CD4-positive, alpha-beta T cell treated with Interleukin-2 at 100 ng/mL for 4 hours (primary cell): Measurements from ENCODE around the gene TMEM220.
A peak's percentile ranks its signal among the peaks of the same experiment; 100 is the strongest.
"Not testable (repeated sequence)": the region's sequence is repeated elsewhere in the genome, so short reads cannot be mapped to it uniquely, and the experiment has no call there.

ENCODE experiments used
- DNase-seq: peaks from one replicate; pipeline ENCODE4 v3.0.0-alpha.2; 2020; ENCODE audit warnings: low spot score

TMEM220 gene

DNA sequence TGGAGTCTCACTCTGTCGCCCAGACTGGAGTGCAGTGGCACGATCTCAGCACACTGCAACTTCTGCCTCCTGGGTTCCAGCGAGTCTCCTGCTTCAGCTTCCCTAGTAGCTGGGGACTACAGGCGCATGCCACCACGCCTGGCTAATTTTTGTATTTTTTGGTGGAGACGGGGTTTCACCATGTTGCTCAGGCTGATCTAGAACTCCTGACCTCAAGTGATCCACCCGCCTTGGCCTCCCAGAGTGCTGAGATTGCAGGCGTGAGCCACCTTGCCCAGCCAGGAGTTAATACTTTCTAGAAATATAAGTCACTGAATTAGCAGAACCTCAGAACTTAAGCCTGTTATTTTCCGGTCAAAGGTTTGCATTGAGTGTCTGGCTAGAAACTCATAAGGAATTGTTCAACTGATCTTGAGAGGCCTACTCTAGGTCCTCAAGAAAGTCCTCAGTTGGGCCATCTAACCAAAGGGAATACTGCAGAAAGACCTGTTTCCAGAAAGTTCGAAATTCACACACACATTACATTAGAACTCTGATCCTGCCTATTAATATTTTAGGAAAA, 1.4 kb downstream of the TMEM220 start:
- DNase-seq = no peak

DNA sequence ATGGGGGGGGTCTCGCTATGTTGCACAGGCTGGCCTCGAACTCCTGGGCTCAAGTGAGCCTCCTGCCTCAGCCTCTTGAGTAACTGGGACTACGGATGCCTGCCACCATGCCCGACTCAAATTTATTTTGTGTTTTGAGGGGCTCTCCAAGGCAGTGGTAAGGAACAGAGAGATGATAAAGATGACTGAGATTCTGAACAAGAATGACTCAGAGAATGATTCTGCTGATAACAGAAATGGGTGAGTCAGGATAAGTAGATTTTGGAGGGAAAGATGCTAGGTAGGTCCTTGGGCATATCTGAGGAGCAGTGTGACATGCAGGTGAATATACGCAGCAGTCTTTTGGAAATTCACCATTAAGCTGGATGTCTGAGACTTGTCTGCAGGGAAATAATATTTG, 2.6 kb downstream of the TMEM220 start:
- no peak for DNase-seq

DNA sequence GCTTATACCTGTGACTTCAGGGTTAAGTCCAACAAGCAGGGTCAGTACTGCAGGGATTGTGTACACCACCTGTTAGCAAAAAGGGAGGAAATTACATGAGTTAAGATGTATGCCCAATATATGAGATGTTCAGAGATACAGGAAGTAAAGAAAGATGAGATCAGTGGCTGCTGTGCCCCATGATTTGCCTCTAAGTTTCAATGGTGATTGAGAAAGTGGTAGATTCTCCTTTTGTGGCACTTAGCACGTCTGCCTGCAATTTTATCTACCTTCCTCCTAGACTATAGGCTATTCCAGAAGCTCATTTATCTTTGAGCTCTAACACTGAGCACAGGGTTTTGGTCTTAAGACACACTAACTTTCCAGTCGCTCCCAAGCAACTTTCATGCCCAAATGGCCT, 3.6 kb downstream of the TMEM220 start:
- no peak for DNase-seq

DNA sequence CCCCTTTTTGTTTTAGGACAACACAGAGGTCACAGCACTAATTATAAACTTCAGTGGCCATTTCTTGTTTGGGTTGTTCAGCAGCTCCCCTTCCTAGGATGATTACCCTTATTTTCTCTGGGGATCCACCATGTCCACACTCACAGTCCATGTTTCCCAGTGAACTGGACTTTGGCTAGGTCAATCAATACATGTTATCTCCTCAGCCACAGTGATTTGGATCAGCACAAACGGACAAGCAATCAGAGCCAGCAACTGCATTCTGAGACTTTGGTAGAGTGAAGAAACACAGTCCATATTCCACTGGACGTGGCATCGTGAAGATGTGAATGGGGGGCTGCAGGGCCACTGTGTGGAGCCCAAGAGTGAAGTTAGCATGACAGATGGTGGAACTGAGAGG, 4.6 kb downstream of the TMEM220 start:
- DNase-seq = no peak

DNA sequence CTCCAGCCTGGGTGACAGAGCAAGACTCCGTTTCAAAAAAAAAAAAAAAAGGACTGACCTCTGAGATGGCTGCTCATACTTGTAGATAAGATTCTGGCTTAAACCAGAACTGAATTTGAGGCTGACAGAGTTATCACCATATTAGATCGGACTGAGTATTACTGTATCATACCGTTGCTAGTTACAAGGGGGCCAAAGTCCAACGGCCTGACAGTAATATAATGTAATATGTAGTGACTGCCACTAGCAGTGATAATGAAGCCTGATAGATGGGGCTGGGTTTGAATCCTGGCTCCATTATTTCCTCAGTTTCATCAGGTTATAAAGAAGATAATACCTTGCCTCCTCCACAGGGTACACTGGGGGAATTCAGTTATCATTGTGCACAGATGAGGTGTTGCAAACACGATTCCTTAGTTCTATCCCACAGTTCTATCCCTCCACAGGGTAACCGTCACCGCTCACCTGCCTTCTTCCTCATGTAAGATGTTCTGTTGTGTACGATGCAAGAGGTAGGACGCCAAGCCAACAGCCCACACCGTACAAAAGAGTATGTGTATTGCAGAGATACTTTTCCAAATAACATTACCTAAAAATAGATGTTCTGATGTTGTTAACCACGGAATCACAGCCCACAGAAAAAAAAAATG, 5.2 kb downstream of the TMEM220 start:
- no peak for DNase-seq

DNA sequence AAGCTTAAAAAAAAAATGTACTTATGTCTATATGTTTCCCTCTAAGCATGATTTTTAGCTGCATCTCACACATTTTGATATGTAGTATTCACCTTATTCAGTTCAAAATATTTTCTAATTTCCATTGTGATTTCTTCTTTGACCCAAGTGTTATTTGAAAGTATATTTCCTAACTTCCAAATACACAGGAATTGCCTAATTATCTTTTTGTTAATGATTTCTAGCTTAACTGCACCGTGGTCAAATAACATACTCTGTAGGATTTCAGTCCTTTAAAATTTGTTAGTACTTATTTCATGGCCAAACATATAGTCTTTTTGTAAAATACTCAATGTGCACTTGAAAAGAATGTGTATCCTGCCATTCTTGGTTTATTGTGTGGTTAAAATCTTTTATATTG, 11.3 kb downstream of the TMEM220 start:
- DNase-seq = no peak

DNA sequence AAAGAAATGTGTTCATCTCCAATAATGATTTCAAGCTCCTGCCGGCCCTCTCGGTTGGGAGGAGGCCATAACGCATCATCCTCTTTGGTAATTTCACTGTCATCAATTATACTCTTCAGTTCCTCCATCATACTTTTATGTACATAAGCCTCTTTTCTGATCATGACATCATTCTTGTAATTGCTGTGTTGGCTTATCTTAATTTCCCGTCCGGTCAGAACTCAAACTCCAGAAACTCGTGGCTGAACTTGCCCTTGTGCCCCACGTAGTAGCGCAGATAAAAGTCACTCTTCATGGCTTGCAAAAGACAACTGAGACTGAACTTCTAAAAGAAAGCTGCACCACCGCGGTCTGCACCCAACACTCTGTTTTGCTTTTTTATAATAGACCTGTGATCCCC, 13.6 kb downstream of the TMEM220 start:
- no peak for DNase-seq

DNA sequence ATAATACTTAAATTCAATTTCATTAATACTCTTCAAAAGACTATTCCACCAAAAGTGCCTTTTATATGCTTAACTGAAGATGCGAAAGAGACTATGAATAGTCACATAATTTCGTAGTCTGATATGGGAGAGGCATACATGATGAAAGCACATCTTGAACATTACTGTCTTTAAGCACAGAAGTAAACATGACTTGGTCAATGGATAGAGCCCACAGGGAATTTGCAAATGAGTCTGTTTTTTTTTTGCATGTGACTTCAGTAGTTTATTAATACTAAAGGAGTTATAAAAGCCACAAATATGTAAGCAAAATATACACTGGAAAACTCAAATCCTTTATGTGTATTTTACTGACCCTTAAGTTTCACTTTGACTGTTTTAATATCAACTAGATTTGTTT, 16.5 kb downstream of the TMEM220 start:
- DNase-seq = no peak

DNA sequence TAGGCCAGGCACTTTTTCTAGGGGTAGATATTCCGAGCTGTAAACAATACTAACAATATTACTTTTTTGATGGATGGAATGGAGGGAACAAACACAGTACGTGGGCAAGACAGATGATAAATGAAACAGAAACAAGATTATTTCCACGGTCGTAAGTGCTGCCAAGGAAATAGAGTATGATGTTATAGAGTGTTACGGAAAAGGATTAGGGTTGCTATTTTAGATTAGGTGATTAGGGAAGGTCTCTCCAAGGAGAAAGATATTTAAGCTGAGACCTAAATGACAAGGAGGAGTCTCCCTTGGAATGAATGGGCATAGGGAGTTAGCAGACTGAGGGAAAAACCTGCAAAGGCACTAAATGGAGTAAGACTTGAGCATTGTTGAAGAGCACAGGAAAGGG, 24.1 kb downstream of the TMEM220 start:
- no peak for DNase-seq

DNA sequence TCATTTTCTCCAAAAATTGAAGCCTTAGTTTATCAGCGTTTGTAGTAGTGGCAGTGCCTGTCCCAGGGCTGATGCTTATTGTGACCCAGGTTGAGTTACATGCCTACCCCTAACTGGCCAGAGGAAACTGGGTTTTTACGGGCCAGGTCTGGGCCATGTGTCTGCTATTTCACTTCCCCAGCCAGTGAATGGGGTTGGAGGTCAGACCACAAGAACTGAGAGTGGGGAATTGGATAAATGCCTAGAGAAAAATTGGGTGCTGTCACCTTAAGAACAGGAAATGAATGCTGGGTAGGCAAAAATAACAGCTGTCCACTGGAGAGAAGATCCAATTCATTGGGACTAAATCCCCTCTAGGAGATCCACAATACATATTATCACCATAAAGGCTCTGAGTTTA, 27.2 kb downstream of the TMEM220 start:
- DNase-seq = no peak

DNA sequence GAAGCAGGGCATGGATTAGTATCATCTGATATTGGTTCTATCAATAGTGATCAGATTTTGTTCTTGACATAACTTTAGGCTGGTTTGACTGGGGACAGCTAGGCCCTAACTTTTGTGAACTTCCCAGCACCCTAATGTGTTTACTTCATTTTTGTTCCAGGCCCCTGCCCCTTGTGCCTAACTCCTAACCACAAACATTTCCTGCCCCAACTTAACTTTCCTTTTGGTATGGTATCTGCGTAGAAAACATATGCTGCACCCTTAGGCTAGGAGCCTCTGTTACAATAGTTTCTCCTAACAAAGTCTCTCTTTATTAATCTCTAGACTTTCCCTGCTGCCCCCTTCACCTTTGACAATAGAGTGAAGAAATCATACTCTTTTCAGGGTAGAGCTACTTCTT, 30.0 kb downstream of the TMEM220 start:
- DNase-seq = peak; percentile 43

DNA sequence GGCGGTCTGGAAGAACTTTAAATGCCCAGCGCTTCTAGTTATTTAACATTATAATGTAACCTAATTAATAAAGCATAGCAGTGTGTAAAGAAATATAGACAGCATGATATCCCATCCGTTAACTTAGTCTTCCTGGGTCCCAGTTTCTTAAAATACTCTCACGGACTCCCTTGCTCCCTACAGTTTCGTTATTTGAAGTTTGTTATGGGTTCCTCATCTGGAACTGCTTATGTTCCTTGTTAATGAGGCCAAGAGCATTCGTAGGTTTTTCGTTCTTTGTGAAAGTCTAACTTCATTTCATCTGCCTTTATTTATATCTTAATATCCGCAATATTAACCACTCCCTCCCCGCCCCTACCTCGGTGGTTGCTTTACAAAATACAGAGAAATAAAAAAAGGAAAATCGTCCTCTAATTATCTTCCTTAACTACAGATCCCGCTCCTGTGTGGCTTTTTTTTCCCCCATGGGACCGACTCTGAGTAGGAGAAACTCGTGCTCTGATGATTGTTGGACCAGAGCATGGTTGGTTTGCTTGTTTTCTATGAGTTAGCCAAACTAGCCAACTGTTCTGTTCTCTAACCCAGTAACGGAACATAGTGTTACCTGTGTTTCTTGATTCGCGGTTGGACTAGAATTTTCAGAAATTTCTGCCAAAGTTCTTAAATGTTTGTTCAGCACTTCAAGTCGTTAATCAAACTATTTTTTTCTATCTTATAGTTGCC, 31.6 kb downstream of the TMEM220 start:
- DNase-seq = no peak

DNA sequence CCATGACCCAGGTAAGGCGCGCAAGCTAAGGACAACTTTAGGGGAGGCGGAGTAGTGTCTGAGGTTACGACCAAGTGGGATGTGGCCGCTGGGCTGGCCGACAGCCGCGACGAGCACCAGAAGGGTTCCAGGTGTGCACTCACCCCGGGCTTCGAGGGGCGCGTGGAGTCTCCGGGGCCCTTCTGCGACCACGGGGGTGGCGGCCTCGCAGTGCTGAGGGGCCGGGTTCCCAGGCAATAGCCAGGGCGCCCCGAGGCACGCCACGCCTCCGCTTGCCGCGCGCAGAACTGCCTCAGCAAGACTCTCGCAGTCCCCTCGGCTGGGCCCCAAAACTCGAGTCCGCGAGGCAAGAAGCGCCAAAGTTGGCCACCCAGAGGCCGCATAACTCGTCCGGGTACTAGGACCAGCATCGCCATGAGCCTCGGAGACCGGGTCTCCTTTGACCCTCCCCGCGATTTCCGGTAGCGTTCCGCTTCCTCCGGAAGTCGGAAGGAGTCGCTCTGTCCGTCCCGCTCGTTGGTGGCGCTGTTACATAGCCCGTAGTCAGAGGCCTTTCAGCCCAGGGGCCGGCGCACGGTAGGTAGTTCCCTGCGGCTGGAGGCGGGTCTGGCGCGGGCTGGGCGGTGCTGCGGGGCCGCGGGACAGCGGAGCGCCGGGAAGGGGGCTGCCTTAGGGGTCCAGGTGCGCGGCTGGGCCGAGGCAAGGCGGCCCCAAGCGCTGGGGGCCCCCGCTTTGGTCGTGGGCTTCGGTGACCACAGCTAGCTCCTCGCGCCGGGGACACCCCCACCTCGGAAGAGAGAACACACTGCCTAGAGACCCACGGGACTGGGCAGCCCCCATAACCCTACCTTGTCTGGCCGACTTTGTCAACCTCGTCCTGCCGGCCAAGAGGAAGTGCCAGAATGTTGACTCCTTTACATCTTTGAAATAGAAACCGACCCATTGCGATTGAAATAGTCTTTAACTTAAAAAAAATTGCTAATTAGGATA, 32.4 kb downstream of the TMEM220 start, which contains the start of the genes ADPRM and SCO1:
Gene ADPRM, plus strand, starts transcription at position 503 of the 990 bp plus-strand sequence. CDS start 7,333 bp downstream, outside the sequence.
Gene SCO1, minus strand, starts transcription at position 442 of the 990 bp plus-strand sequence. Its CDS starts 26 bp downstream, at position 416.
- peak; percentile 90 for DNase-seq

DNA sequence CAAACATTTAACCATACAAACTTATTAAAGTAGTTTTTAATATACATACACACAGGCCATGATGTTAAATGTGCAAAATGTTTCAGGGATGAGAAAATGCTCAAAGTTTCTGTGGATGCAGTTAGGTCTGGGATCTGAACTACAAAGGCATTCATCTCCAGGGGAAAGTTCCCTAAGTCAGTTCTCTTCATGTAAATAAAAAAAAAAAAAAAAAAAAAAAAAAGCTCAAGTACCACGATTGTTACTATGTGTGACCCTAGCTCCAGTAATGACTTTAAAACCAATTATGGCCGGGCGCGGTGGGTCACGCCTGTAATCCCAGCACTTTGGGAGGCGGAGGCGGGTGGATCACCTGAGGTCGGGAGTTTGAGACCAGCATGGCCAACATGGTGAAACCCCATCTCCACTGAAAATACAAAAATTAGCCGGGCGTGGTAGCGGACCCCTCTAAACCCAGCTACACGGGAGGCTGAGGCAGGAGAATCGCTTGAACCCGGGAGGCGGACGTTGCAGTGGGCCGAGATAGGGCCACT, 33.9 kb downstream of the TMEM220 start:
- not testable (repeated sequence) for DNase-seq

DNA sequence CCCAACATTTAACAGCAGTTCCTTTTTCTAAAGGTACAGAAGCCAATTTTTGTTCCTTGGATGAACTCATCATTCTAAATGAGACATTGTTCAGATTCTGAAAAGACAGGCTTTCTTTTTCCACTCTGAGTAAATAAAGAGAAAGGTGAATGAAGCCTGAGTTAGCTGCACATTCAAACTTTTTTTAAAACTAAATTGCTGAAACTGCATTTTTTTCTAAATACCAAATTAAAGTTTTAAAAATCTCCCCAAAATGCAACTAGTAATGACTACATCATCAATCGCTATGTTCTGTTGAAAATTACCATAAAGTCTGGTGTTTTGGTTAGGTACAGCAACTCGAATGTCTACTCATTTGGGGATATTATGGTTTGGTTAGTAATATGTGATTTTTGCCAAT, 42.3 kb downstream of the TMEM220 start:
- no peak for DNase-seq

DNA sequence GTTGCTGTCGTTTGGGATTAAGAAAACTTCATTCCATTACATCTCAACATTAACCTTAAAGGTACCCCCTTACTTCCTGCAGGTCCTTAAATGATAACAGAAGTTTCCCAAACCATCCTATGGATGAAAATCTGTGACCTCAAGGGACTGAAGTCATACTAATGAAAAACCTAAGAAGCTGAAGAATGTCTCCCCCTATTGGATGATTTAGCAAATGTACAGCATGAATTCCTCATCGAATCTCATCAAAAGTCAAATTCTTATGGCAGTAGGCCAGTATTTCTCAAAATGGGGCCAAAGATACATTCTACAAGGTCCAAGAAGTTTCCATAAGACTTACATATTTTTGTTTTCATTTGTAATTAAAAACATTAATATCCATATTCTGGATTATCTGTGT, 46.0 kb downstream of the TMEM220 start:
- DNase-seq = no peak

DNA sequence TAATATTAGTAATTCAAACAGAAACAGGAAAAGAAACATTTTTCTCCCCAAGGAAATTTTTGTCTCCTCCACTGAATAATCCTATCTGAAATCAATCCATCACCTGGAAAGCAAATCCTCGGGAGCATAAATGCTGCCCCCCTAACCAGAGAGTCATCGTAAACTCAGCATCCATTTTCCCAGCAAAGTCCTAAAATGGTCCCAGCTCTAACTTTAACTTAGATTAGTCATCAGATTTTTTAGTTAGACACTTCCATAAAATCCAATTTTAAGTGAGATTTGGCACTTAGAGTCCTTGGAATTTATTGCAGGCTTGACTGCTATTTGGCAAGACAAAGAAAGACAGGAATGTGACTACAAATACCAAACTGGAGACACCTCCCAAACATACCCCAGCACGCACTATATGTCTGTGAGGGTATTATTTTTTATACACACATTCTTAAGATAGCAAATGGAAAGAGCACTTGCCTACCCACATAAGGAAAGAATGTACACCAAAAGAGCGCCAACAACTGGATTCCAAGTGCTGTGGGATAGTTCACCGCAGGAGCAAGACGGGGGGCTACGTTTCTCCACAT, 47.9 kb downstream of the TMEM220 start:
- no peak for DNase-seq

DNA sequence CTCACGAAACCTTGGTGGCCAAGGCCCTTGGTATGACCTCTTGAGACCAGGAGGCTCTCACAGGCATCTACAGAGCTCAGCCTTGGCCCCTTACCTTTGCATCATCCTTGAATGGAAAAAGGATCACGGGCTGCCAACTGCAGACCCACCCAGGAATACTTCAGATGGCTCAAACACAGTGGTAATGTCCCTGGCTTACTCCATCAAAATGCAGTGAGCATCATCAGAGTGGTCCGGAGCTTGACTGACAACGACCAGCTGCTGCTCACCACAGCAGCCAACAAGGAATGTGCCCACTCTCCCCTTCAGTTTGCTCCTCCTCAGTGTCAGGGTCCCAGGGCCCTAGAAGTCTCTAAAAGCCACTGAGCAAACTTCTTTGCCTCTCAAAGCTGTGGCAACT, 55.1 kb downstream of the TMEM220 start:
- DNase-seq = no peak

DNA sequence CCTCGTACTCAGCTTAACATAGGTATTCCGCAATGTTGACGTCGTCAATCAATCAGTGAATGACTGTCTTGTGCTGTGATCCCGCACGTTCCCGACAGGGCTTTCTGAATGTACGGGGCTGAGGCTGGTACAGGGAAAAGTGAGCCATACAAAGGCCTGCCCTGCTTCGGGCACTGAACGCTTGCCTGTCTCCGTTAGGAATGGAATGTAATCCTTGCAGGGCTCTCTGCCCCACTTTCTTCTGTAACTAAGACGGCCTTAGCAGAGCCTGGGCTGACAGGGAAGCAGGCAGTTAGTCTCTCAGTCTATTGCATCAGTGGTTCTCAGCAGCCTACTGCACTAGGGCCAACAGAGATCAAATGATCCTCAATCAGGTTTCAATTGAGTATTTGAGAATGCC, 56.5 kb downstream of the TMEM220 start:
- no peak for DNase-seq

DNA sequence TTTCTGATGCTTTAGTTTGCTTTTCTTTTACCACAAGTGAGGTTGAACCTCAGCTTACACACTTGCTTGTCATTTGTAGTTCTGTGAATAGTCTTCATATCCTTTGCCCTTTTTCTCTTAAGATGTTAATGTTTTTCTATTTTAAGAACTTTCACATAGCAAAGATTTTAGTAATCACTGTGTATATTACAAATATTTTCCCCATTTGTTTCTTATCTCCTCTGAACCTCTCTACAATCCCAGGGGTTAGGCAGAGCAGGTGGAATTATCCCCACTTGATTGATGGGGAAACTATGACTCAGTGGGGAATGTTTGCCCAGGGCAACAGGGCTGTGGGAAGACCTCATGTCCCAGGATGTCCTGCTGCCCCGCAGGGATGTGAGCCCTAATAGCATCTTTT, 61.0 kb downstream of the TMEM220 start:
- DNase-seq = no peak

DNA sequence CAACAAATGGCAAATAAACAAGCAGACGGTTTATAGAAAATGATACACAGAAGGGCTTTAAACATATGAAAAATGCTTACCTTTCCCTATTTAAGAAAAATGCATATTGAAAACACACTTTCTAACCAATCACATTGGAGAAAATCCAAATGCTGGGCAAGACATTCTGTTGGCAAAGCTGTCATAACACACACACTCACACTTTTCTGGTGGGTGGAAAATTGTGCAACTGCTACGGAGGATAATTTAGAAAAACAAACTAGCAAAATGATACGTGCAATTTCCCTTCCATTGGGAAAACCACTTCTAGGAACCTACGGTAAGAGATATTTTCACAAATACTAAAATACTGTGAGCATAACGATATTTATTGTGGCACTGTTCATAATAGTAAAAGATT, 62.9 kb downstream of the TMEM220 start:
- no peak for DNase-seq

DNA sequence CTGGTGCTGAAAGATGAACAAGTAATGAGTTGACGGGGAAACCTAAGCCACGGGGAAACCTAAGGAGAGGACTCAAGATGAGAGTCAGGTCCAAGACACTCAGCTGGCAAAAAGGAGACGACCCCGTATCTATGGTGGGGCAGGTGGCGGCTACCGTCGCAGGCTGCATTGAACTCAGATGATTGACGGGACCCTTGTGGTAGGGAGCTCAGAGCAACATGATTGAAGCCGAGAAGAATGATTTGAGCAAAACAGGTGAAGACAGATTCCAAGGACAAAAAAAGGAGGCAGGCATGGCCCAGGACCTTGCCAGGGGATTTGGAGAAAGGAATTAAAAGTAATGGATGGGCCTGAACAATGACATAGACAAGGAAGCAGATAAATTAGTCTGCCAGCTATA, 65.3 kb downstream of the TMEM220 start:
- no peak for DNase-seq
